GM12875 (cell line): ENCODE results near the gene CELF2.
A peak's percentile ranks its signal among the peaks of the same experiment; 100 is the strongest.

Experiments used
- H3K4me3 ChIP-seq: one replicate; pipeline ENCODE4 v1.5.1; 2011; ENCODE audit warnings: low read depth, low read length, control low read depth
- CTCF ChIP-seq: IDR thresholded peaks from 2 replicates; pipeline ENCODE4 v1.5.1; 2011; ENCODE audit warnings: low read depth, mild to moderate bottlenecking, control low read depth, inconsistent platforms, low read length, moderate library complexity, borderline replicate concordance; ENCODE audit not compliant: insufficient read depth

Gene CELF2

GRCh38 chr10:11177926-11178471, 160.3 kb downstream of the CELF2 start:
- no peak overlapping the region for H3K4me3 ChIP-seq
- TF ChIP-seq CTCF = peak; percentile 20; the same call in 1 of the 2 replicates

GRCh38 chr10:11178606-11179515, 161.2 kb downstream of the CELF2 start:
- TF ChIP-seq CTCF = no peak
- H3K4me3 ChIP-seq = peak overlapping the region; percentile 41

GRCh38 chr10:11179516-11180105, 161.9 kb downstream of the CELF2 start:
- H3K4me3 ChIP-seq = peak overlapping the region; percentile 41
- no peak for TF ChIP-seq CTCF

GRCh38 chr10:11180228-11180627, 162.6 kb downstream of the CELF2 start:
- TF ChIP-seq CTCF = no peak
- H3K4me3 ChIP-seq = peak overlapping the region; percentile 41

GRCh38 chr10:11181978-11182377, 164.3 kb downstream of the CELF2 start:
- TF ChIP-seq CTCF = no peak
- no peak overlapping the region for H3K4me3 ChIP-seq

GRCh38 chr10:11183015-11183414, 165.3 kb downstream of the CELF2 start:
- no peak overlapping the region for H3K4me3 ChIP-seq
- no peak for TF ChIP-seq CTCF
